ENCODE results near the gene YES1.

The YES1 gene

DNA sequence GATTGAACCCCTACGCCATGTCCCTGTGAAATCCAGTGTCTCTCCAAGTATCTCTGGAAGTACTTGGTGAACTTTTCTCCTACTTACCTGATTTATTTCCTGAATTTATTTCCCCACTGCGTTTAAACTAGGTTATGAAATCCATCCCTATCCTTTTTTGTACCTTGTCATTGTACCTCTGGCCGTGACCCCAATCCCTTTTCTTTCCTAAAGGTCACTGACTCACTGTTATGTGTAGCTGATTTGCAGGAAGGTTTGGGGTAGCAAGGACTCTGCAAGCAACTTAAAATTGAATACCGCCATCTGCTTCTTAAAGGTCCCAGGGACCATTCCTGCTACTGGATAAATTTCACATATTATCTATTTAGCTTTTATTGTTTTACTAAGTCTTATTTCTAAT is 95.0 kb downstream of the YES1 start:
- DNase-seq, result no peak

DNA sequence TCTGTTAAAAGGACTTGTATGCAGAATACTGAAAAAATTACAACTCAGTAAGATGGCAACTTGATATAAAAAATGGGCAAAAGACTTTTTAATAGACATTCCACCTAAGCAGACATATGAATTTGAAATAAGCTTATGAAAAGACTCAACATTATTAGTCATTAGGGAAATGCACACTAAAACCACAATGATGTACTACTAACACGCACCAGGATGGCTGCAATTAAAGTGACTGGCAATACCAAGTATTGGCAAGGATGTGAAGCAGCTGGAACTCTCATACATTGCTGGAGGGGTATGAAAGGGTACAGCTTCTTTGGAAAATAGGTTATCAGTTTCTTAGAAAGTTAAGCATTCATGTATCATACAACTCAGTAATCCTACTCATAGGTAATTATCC is 96.4 kb downstream of the YES1 start:
- no peak for DNase-seq

DNA sequence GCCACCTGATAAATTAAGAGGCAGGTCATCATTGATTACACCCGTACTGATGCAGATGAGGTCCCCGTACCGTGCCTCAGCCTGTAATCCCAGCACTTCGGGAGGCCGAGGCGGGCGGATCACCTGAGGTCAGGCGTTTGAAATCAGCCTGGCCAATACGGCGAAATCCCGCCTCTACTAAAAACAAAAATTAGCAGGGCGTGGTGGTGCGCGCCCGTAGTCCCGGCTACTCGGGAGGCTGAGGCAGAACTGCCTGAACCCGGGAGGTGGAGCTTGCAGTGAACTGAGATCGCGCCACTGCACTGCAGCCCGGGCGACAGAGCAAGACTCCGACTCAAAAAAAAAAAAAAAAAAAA is 98.9 kb downstream of the YES1 start:
- DNase-seq, result no peak

DNA sequence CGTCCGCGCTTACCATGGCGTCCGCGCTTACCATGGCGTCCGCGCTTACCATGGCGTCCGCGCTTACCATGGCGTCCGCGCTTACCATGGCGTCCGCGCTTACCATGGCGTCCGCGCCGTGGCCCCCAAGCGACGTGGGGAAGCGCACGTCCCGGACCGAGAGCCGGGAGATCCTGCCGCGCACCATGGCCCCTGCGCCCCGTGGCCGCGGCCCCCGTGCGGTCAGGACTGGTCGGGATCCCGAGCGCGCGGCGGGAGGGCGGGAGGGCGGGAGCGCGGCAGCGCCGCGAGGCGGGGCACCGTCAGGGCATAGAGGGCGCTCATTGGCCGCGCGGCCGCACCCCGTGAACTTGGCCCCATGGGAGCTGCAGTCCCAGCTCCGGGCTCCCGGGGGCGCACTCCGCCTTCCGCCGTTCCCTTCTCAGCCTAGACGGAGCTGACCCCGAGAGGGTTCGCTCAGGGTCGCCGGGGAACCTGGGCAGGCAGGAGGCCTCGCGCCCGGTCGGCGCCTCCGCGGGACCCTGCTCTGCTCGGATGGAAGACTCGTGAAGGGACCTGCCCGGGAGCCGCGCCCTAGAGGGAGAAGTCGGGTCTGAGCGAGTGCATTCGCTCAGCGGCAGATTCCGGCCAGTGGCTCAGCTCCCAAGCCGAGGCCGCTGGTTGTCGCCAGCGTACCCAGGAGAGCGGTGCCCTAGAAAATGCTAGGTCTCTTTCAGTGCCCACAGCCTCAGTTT is 99.5 kb downstream of the YES1 start, which contains the start of gene ENOSF1:
Gene ENOSF1, minus strand, starts transcription at position 230 of the 734 bp plus-strand sequence. Its CDS starts 43 bp downstream, at position 187.
- DNase-seq, result peak; percentile 89

DNA sequence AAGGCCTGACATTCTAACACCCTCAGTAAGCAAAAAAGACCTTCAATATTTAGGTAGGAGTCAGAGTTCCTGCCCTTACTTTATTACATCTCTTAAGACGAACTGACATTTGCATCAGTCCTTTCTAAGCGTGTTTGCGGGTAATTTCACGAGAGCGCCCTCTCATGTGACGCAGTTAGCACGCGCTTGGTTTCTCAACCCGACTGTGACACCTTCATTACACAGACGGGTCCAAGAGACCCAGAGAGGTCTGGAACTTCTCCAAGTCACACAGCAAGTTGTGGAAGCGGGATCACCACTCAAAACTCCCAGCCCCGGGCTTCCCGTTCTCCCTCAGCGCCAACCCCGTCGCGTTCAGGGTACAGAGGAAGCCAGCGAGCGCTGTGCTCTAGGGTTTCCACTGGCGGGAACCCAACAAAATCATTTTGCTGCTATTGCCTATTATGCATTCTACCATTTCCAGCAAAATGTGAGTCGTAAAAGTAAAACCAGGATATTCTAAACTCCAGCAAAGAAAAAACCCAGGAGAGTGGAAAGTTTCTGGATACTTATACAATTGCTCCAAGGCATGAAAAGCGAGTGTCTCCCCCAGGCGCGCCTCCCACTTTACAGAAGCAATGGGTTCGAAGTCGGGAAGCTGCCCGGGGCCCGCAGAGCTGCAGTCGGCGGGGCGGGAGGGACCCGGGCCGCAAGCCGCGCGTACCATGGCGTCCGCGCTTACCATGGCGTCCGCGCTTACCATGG is 100.2 kb downstream of the YES1 start:
- DNase-seq, result peak; percentile 91

DNA sequence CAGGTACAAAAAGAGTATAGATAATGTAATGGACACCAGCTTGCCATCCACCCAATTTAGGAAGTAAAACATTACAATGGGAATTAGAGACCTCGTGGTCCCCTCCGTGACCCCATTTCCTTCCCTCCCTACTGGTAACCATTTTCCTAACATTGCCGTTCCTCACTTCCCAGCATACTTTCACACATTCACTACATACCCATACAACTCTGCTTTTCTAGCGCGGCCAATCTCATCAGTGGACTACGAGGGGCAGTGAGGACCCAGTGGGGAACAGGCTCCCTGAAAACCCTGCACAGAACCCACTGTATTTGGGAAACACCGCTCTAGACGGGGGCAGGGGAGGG is 100.8 kb downstream of the YES1 start:
- DNase-seq, result no peak

DNA sequence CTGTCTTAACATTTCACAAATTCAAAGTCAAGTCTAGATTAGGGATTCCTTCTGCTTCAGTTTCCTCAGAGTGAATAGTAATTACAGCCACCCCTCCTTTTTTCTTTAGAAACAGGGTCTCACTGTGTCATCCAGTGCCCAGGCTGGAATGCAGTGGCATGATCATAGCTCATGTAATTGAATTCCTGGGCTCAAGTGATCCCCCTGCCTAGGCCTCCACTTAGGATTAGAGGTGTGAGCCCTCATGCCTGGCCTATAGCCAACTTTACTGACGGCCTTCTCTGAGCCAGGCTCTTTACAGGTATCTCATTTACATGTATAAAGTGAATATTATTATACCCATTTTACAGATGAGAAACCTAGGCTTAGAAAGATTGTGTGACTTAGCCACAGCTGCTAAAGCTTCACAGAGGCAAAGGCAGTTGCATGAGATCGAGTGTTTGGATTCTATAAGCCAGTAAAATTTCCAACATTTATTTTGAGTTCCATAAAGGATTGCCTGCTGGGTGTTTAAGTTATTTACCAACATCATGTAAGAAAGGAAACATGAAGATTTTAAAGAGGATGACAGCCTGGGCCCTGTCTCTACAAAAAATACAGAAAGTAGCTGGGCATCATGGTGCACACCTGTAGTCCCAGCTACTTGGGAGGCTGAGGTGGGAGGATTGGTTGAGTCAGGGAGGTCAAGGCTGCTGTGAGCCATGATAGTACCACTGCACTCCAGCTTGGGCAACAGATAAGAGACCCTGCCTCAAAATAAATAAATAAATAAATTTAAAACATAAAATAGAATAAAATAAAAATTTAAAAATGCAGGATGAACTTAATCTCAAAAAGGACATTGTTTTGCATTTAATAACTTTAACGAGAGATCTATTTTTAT is 101.4 kb downstream of the YES1 start:
- DNase-seq, result peak; percentile 45

DNA sequence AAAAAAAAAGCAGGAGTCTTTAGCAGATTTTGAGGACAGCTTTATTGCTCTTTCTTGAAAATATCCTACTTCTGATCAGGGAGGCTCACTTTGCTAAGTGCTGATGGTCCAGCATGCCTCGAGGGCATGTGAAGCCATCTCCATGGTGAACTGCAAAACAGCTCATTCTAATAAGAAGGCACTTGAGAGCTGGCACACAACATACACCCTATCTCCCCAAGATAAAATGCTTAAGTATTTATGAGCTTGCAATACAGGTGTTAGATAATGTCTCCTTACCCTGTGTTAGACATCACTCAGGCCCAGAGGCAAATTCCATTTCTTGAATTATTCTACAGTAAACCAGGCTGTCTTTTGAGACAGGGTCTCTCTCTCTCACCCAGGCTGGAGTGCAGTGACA is 102.3 kb downstream of the YES1 start:
- DNase-seq, result no peak

DNA sequence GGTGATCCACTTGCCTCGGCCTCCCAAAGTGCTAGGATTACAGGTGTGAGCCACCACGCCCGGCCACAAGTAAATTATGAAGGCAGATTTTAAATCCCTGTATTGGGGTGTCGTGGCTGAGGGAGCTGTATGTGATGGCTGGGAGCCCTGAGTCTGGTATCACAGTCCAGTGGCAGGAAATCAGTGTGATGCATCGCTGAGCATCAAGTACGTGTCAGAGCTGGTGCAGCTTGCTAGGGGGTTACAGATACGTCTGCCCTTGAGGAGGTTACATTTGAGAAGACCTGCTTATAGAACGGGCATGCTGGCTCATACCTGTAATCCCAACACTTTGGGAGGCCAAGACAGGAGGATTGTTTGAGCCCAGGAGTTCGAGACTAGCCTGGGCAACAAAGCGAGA is 103.9 kb downstream of the YES1 start:
- no peak for DNase-seq

DNA sequence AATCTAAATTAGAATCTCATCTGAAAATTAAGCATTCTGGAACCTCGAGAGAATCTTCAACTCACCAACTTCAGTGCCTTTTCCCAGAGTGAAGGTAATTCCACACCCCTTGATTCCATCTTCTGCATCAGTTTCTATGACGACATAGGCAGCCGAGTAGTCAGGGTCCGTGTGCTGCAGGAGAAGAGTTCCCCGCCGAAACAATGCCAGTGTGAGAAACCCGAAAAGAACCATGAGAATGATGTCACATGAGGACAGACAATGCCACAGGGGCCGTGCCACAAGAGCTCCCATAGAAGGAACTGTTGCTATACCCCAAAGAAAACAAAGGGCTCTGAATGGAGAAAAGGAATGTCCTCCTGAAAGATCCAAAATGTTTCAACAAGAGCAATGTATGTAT is 105.6 kb downstream of the YES1 start:
- DNase-seq, result no peak

DNA sequence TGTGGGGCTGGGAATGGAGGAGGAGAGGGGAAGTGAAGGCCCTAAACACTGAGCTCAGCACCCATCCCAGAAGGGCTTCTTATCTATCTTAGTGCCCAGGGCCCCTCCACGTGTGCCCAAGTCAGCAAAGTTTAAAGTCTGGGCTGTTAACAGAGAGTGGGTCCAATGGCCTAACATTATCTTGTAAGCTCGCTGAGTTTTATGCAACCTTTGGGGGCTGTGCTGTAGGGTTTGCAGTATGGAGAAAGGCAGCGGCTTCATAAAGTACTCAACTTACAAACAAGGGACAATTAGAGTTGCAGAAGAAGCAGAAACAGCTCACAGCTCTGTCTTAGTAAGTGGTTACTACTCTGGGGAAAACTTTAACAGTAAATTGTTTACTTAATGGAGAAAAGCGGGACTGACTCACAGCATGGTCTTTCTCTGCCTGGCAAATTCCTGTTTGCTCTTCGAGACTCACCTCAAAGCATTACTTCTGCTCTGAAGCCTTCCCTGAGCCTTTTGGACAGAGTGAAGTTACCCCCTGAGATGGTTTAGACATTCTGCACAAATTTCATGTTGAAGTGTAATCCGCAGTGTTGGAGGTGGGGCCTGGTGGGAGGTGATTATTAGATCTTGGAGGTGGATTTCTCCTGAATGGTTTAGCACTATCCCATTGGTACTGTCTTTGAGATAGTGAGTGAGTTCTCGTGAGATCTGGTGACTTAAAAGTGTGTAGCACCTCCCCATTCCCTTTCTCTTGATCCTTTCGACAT is 108.7 kb downstream of the YES1 start:
- DNase-seq, result no peak

DNA sequence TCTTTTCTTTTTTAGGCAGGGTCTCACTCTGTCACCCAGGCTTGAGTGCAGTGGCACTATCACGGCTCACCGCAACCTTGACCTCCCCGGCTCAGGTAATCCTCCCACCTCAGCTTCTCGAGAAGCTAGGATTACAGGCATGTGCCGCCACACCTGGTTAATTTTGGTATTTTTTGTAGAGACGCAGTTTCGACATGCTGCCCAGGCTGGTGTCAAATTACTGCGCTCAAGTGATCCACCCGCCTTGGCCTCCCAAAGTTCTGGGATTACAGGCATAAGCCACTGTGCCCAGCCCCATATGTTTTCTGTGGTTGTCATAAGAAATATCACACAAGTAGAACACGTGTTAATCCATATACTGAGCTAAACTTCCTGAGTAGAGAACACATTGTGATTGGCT is 114.2 kb downstream of the YES1 start:
- no peak for DNase-seq

DNA sequence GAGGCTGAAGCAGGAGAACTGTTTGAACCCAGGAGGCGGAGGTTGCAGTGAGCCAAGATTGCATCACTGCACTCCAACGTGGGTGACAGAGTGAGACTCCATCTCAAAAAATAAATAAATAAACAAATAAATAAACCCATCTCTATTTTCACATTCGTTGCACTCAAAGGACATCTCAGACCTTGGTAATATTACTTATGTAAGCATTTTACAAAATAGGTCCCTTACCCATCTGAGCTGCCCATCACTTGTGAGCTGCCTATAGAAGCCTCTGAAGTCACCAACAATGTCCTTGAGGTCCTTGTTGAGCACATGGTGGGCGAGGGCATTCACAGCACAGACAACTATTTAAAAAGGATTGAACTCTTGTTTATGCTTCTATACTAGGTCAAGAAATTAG is 115.0 kb downstream of the YES1 start:
- no peak for DNase-seq

DNA sequence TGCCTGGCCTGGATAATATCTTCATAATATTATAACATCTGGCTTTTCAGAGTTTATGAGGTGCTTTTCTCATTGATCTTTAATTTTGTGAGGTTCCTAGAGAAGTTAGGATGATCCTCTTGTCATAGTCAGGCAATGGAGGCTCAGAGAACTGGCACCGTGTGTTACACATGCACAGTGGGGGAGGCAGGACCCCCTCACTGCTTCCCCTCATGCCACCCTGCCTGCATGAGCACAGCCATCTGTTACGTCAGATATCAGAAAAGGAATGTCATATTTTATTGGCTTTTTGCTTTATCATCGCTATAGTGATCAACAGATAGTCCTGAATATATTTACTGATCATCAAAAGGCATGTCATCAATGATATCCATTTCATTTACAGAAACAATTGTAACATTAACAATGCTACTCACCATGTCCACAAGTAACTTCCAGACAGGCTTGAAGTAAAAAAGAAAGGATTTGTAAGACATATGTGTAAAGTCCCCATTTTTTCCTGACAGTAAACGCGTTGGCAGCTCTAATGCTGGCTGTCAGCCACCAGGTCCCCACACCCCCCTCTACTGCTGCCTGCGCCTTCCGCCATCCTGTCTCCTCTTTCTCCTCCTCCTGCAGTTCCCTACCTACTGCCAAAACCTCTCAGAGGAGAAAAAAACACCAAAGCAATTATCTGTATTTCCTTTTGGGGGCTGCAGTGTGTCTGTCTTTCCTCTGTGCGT is 118.4 kb downstream of the YES1 start:
- DNase-seq, result no peak

DNA sequence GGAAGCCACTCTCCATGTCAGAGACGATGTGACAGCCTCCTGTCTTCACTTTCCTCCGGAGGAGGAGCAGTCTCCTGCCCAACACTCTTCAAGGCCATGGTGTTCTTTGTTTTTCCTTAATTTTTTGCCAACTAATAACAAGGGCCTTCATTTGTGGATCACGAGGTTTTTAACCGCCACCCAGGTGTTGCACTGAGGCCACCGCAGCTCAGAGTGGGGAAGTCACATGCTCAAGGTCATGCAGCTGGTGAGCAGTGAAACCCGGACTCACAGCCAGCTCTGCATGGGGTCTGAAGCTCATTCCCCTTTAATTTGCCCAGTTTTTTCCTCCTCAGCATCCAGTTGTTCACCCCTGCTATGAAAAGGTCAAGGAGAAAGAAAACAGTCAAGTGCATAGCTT is 119.2 kb downstream of the YES1 start:
- no peak for DNase-seq

DNA sequence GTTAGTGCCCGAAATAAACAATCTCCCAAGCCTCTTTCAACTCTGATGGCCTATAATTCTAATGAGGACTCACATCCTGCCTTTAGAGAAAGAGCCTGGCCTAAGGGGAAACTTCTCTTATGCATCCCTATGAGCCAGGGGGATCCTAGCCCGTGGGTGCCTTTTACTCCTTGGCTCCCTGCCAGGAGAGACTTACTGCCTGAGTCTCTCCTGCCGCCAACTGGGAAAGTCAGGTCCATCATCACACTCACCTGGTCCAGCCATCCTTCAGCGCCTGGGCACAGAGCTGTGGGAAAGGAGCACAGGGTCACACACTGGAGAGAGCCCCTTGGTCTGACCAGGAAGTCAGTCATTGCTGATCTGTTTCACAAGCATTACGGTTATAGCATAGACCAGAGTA is 123.7 kb downstream of the YES1 start:
- DNase-seq, result no peak

DNA sequence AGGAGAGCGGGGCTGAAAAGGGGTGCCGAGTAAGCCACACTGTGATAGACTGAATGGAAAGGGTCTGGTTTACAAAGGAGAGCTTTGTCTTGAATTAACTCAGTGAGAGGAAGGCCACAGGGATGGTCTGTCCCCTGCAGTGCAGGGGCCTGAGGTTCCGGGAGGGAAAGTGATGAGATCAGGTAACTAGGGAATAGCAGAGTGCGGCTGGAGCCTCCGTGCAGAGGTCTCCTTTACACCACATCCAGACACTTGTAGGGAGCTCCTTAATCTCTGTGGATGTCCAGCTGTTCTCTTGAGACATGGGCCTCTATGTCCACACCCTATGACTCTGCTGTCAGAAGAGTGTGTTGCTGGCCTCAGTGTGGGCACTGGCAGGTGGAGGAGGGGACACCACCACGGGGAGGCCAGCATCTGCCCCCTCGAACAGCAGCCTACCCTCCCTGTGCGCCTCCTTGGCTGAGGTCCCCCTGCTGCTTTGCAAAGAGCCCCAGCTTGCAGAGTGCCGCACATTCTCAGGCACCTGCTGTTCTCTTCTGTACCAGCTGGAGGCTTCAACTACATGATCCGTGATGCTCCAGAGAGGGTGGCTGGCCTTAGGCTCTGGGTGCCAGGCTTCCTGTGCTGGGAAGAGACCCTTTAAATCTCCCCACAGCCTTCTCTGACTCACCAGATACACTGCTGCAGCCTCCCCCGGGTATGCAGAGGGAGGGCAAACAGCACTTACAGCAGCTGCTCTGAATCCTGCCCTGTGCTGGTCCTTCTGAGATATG is 125.5 kb downstream of the YES1 start:
- DNase-seq, result no peak

DNA sequence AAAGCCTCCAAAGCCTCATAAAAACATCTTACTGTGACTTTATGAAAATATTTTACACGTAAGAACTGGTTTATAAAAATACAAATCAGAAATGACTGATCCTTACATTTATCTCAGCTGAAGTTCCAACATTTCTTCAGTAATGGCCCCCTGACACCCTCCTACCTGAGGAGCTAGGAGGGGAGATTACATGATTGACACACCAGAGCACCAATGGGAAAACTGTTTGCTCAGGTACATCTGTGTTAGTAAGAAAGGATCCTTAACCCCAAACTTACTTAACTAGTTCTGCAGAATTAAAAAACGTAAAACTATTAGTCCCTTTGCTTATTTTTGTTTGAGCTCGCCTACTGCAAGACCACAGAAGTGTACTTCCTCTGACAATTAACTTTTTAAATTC is 126.6 kb downstream of the YES1 start:
- DNase-seq, result no peak

DNA sequence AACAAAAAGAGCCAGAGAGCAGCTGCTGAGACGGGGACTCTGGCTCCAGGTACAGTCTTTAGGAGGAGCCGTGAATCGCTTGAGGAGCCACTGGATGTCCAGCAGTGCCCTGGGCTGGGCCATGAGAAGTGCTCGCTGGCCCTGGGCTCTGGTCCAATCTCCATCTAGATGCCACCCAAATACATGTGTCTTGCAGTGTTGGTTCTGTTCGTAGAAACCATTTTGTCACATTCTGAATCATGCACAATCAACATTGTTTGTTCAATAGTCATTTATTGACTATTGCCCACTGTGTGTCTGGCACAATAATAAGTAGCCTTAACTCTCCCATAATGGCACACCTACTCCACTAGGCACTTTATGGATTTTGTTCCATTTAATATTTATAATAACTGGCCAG is 128.5 kb downstream of the YES1 start:
- no peak for DNase-seq

DNA sequence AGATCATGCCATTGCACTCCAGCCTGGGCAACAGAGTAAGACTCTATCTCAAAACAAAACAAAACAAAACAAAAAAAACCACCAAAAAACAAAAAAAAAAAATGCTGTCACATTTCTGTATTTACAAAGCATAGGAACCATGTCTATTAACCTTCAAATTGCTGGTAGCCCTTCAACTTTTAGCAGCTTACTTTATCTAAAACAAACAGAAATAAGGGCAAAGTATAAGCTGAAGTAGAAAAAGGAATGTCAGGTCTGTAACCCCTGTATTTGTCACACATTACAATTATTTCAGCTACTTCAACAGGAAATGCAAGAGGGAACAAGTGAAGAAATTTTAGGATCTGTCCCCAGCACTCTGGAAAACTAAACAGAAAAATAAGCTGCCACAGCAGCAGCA is 129.2 kb downstream of the YES1 start:
- no peak for DNase-seq

DNA sequence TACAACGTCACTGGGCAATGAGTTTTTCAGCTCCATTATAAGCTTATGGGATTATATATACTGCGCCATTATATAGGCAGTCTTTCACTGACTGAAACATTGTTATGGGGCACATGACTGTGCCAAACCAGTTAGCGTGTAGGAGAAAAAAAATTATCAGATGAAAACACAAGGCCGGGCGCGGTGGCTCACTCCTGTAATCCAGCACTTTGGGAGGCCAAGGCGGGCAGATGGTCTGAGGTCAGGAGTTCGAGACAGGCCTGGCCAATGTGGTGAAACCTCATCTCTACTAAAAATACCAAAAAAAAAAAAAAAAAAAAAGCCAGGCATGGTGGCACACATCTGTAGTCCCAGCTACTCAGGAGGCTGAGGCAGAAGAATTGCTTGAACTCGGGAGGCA is 129.6 kb downstream of the YES1 start:
- peak; percentile 87 for DNase-seq

DNA sequence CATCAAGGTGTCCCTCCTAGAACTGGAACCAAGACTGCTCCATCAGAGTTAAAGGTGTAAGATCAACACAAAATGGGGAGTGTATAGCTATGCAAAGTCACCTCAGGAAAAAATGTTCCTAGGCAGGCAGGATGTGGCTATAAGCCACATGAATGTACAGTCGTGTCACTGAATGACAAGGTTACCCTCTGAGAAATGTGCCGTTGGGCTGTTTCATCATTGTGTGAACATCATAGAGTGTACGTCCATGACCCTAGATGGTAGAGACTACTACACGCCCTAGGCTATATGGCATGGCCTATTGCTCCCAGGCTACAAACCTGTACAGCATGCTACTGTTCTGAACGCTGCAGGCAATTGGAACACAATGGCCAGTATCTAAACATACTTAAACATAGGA is 130.1 kb downstream of the YES1 start:
- no peak for DNase-seq
